ENCODE data around the gene SLC39A5. TPM values are rescaled to one million over a fixed set of nuclear protein-coding genes. Genes with fewer than 3 reads are reported as not detected.

The SLC39A5 gene
- polyA plus RNA-seq, 1 donor from 2014 or later: 0.33 TPM

GRCh38 chr12:56234746-56235436 lies 5.0 kb downstream of the SLC39A5 start:
- H3K9ac ChIP-seq (ENCODE audit: low read length): no peak overlapping the region
- H2AFZ ChIP-seq (ENCODE audit: low read depth, low read length): no peak overlapping the region
- H3K4me2 ChIP-seq (ENCODE audit: low read length): no peak overlapping the region
- H3F3A ChIP-seq (ENCODE audit: insufficient read depth, low read length, poor library complexity, severe bottlenecking): no peaks in the 10 kb centered on the region
- H4K20me1 ChIP-seq (ENCODE audit: insufficient read depth): no peaks in the 10 kb centered on the region
- H3K27me3 ChIP-seq (ENCODE audit: insufficient read depth, low read depth, low read length): no peaks in the 10 kb centered on the region
- H3K36me3 ChIP-seq (ENCODE audit: insufficient read depth, low read length): no peaks in the 10 kb centered on the region
- H3K9me3 ChIP-seq (ENCODE audit: low read length): no peaks in the 10 kb centered on the region
- no peaks in the 10 kb centered on the region for H3K79me2 ChIP-seq (replicated peaks; ENCODE audit: insufficient read depth, low read length)
- H3K27ac ChIP-seq (ENCODE audit: low read length): no peak overlapping the region
- no peak overlapping the region for H3K4me3 ChIP-seq (ENCODE audit: low read length)
- H3K9me2 ChIP-seq (ENCODE audit: insufficient read depth, low read length): no peaks in the 10 kb centered on the region
- TF ChIP-seq MXI1 (conservative IDR thresholded peaks at IDR 0.05; ENCODE audit: poor library complexity, severe bottlenecking) (no peak), POLR2AphosphoS5 (IDR thresholded peaks at IDR 0.05) (no peak), REST (IDR thresholded peaks at IDR 0.05; ENCODE audit: borderline replicate concordance) (no peak), CTCF (IDR thresholded peaks at IDR 0.05; ENCODE audit: poor library complexity, severe bottlenecking) (no peak), EP300 (conservative IDR thresholded peaks at IDR 0.05; ENCODE audit: poor library complexity, severe bottlenecking) (no peak), EZH2 (IDR thresholded peaks at IDR 0.05; ENCODE audit: borderline replicate concordance, insufficient read depth, low read length, poor library complexity, severe bottlenecking) (no peak), SMC3 (conservative IDR thresholded peaks at IDR 0.05; ENCODE audit: poor library complexity) (no peak), RAD21 (conservative IDR thresholded peaks at IDR 0.05) (no peak), TAF1 (IDR thresholded peaks at IDR 0.05; ENCODE audit: low read depth) (no peak)

- H3K9ac ChIP-seq (ENCODE audit: low read length): no peak overlapping the region
- H3K4me3 ChIP-seq (ENCODE audit: low read length): no peak overlapping the region
- H3K36me3 ChIP-seq (ENCODE audit: insufficient read depth, low read length): no peaks in the 10 kb centered on the region
- no peak overlapping the region for H3K4me2 ChIP-seq (ENCODE audit: low read length)
- H3F3A ChIP-seq (ENCODE audit: insufficient read depth, low read length, poor library complexity, severe bottlenecking): no peaks in the 10 kb centered on the region
- H3K79me2 ChIP-seq (replicated peaks; ENCODE audit: insufficient read depth, low read length): no peaks in the 10 kb centered on the region
- H4K20me1 ChIP-seq (ENCODE audit: insufficient read depth): no peaks in the 10 kb centered on the region
- H3K9me2 ChIP-seq (ENCODE audit: insufficient read depth, low read length): no peaks in the 10 kb centered on the region
- no peaks in the 10 kb centered on the region for H3K27me3 ChIP-seq (ENCODE audit: insufficient read depth, low read depth, low read length)
- no peak for TF ChIP-seq TAF1 (IDR thresholded peaks at IDR 0.05; ENCODE audit: low read depth)
- TF ChIP-seq EZH2 (IDR thresholded peaks at IDR 0.05; ENCODE audit: borderline replicate concordance, insufficient read depth, low read length, poor library complexity, severe bottlenecking): no peak
- TF ChIP-seq SMC3 (conservative IDR thresholded peaks at IDR 0.05; ENCODE audit: poor library complexity): no peak
- no peak for TF ChIP-seq RAD21 (conservative IDR thresholded peaks at IDR 0.05)
- TF ChIP-seq EP300 (conservative IDR thresholded peaks at IDR 0.05; ENCODE audit: poor library complexity, severe bottlenecking): no peak
- no peak for TF ChIP-seq REST (IDR thresholded peaks at IDR 0.05; ENCODE audit: borderline replicate concordance)
- TF ChIP-seq CTCF (IDR thresholded peaks at IDR 0.05; ENCODE audit: poor library complexity, severe bottlenecking): no peak
- TF ChIP-seq POLR2AphosphoS5 (IDR thresholded peaks at IDR 0.05): no peak
- TF ChIP-seq MXI1 (conservative IDR thresholded peaks at IDR 0.05; ENCODE audit: poor library complexity, severe bottlenecking): no peak
- H3K9me3 ChIP-seq (ENCODE audit: low read length): no peaks in the 10 kb centered on the region
- H3K27ac ChIP-seq (ENCODE audit: low read length): no peak overlapping the region
- no peak overlapping the region for H2AFZ ChIP-seq (ENCODE audit: low read depth, low read length)
Measured at GRCh38 chr12:56236091-56236490, 6.2 kb downstream of the SLC39A5 start.
